ENCODE data around the gene ECHDC3. TPM values are rescaled to one million over a fixed set of nuclear protein-coding genes. Genes with fewer than 3 reads are reported as not detected.
"Not testable (repeated sequence)": the region's sequence is repeated elsewhere in the genome, so short reads cannot be mapped to it uniquely, and the experiment has no call there.

ECHDC3 gene
- total RNA-seq, 5 donors from 2014 or later (not counting 1 experiment from before 2014, with no cell fraction given) = 0.62 to 2.7 (median 1.5) TPM

GRCh38 chr10:11730779-11731178, 11.4 kb upstream of the ECHDC3 start:
- Histone ChIP-seq H3K9me3 (no peaks in the 10 kb centered on the region), H3K36me3 (ENCODE audit: control insufficient read depth in 2 of 2, extremely low read depth in 1 of 2, insufficient read depth in 1 of 2, low read length in 1 of 2) (no peaks in the 10 kb centered on the region), H3K4me1 (ENCODE audit: control insufficient read depth in 1 of 2, extremely low read depth in 1 of 2, insufficient read depth in 2 of 2, low read length in 2 of 2) (no peaks in the 10 kb centered on the region), H3K27me3 (replicated peaks in 1 of 2; ENCODE audit: control insufficient read depth in 2 of 2, extremely low read depth in 1 of 2, insufficient read depth in 2 of 2, low read length in 1 of 2) (peaks cover 0 to 6% of the 10 kb centered on the region in 2 experiments), H3K4me3 (ENCODE audit: control insufficient read depth in 1 of 2, extremely low read depth in 1 of 2, low read length in 1 of 2) (no peak overlapping the region), H3K27ac (ENCODE audit: low read length) (no peak overlapping the region)
- ChIA-PET POLR2A (no interaction called here), CTCF (interaction anchor here in 1 of 2 donors (0.6 kb wide), 2 partner anchors 25 to 78 kb away, joined by 4 read pairs; no protein-coding TSS in a partner anchor)
- ATAC-seq (replicated peaks in 1 of 4) (no peak), DNase-seq (no peak)
- H3K27me3 Mint-ChIP-seq = no peaks in the 10 kb centered on the region
- no peaks in the 10 kb centered on the region for H3K9me3 Mint-ChIP-seq
- no peak overlapping the region for H3K27ac Mint-ChIP-seq
- no peak overlapping the region for H3K4me3 Mint-ChIP-seq
- no peaks in the 10 kb centered on the region for H3K36me3 Mint-ChIP-seq
- whole genome bisulfite sequencing (ENCODE audit: insufficient coverage) = 88% methylated on average over 5 of the region's 5 CpGs
- no peaks in the 10 kb centered on the region for H3K4me1 Mint-ChIP-seq

GRCh38 chr10:11736767-11737166, 5.4 kb upstream of the ECHDC3 start:
- H3K4me3 ChIP-seq (ENCODE audit: control insufficient read depth in 1 of 2, extremely low read depth in 1 of 2, low read length in 1 of 2); POLR2A ChIA-PET; H3K27ac ChIP-seq (ENCODE audit: low read length); H3K4me1 ChIP-seq (ENCODE audit: control insufficient read depth in 1 of 2, extremely low read depth in 1 of 2, insufficient read depth in 2 of 2, low read length in 2 of 2); H3K9me3 Mint-ChIP-seq; CTCF ChIA-PET; H3K36me3 Mint-ChIP-seq; H3K36me3 ChIP-seq (ENCODE audit: control insufficient read depth in 2 of 2, extremely low read depth in 1 of 2, insufficient read depth in 1 of 2, low read length in 1 of 2); H3K4me1 Mint-ChIP-seq; H3K9me3 ChIP-seq; DNase-seq; ATAC-seq (replicated peaks in 1 of 4); H3K27ac Mint-ChIP-seq; H3K4me3 Mint-ChIP-seq: not testable (repeated sequence)
- WGBS (ENCODE audit: insufficient coverage) = no CpG with 5 or more reads among the region's 15 CpGs
- peaks cover 9 to 37% of the 10 kb centered on the region in 2 donors for H3K27me3 Mint-ChIP-seq
- H3K27me3 ChIP-seq (replicated peaks in 1 of 2; ENCODE audit: control insufficient read depth in 2 of 2, extremely low read depth in 1 of 2, insufficient read depth in 2 of 2, low read length in 1 of 2) = peaks cover 0 to 25% of the 10 kb centered on the region in 2 experiments

GRCh38 chr10:11737258-11738032, 4.7 kb upstream of the ECHDC3 start:
- H3K4me1 Mint-ChIP-seq; H3K27ac ChIP-seq (ENCODE audit: low read length); H3K36me3 ChIP-seq (ENCODE audit: control insufficient read depth in 2 of 2, extremely low read depth in 1 of 2, insufficient read depth in 1 of 2, low read length in 1 of 2); POLR2A ChIA-PET; ATAC-seq (replicated peaks in 1 of 4); DNase-seq; H3K4me3 Mint-ChIP-seq; CTCF ChIA-PET; H3K4me3 ChIP-seq (ENCODE audit: control insufficient read depth in 1 of 2, extremely low read depth in 1 of 2, low read length in 1 of 2); H3K27ac Mint-ChIP-seq; H3K9me3 Mint-ChIP-seq; H3K4me1 ChIP-seq (ENCODE audit: control insufficient read depth in 1 of 2, extremely low read depth in 1 of 2, insufficient read depth in 2 of 2, low read length in 2 of 2); H3K36me3 Mint-ChIP-seq; H3K9me3 ChIP-seq: not testable (repeated sequence)
- peaks cover 0 to 29% of the 10 kb centered on the region in 2 experiments for H3K27me3 ChIP-seq (replicated peaks in 1 of 2; ENCODE audit: control insufficient read depth in 2 of 2, extremely low read depth in 1 of 2, insufficient read depth in 2 of 2, low read length in 1 of 2)
- H3K27me3 Mint-ChIP-seq = peaks cover 9 to 39% of the 10 kb centered on the region in 2 donors
- 77% methylated on average over 12 of the region's 27 CpGs for WGBS (ENCODE audit: insufficient coverage)

- H3K4me1 ChIP-seq (ENCODE audit: control insufficient read depth in 1 of 2, extremely low read depth in 1 of 2, insufficient read depth in 2 of 2, low read length in 2 of 2) = peaks cover 0 to 13% of the 10 kb centered on the region in 2 experiments
- peaks cover 7 to 10% (median 7%) of the 10 kb centered on the region in 3 donors for H3K4me1 Mint-ChIP-seq
- ATAC-seq (replicated peaks in 1 of 4) = no peak
- H3K27me3 ChIP-seq (replicated peaks in 1 of 2; ENCODE audit: control insufficient read depth in 2 of 2, extremely low read depth in 1 of 2, insufficient read depth in 2 of 2, low read length in 1 of 2) = peaks cover 0 to 39% of the 10 kb centered on the region in 2 experiments
- H3K4me3 ChIP-seq (ENCODE audit: control insufficient read depth in 1 of 2, extremely low read depth in 1 of 2, low read length in 1 of 2) = no peak overlapping the region
- no peak overlapping the region for H3K27ac Mint-ChIP-seq
- ChIA-PET CTCF (interaction anchor here in 1 of 2 donors (1.2 kb wide), 1 partner anchor 14 kb away, joined by 3 read pairs; no protein-coding TSS in a partner anchor), POLR2A (no interaction called here)
- peaks cover 9 to 44% of the 10 kb centered on the region in 2 donors for H3K27me3 Mint-ChIP-seq
- H3K9me3 Mint-ChIP-seq = no peaks in the 10 kb centered on the region
- no peaks in the 10 kb centered on the region for H3K36me3 Mint-ChIP-seq
- 96% methylated on average over 9 of the region's 11 CpGs for WGBS (ENCODE audit: insufficient coverage)
- no peak overlapping the region for H3K27ac ChIP-seq (ENCODE audit: low read length)
- peak overlapping the region in 2 of 3 donors; percentile 70 to 74 for H3K4me3 Mint-ChIP-seq
- no peaks in the 10 kb centered on the region for H3K9me3 ChIP-seq
- H3K36me3 ChIP-seq (ENCODE audit: control insufficient read depth in 2 of 2, extremely low read depth in 1 of 2, insufficient read depth in 1 of 2, low read length in 1 of 2) = no peaks in the 10 kb centered on the region
- DNase-seq = no peak
Measured at GRCh38 chr10:11740907-11741306, 1.3 kb upstream of the ECHDC3 start.

GRCh38 chr10:11741608-11742007, 574 bp upstream of the ECHDC3 start:
- peaks cover 9 to 44% of the 10 kb centered on the region in 2 donors for H3K27me3 Mint-ChIP-seq
- POLR2A ChIA-PET = no interaction called here
- no peak overlapping the region for H3K27ac Mint-ChIP-seq
- peak overlapping the region; percentile 51 to 71 for H3K4me3 ChIP-seq (ENCODE audit: control insufficient read depth in 1 of 2, extremely low read depth in 1 of 2, low read length in 1 of 2)
- H3K4me1 Mint-ChIP-seq = peaks cover 7 to 10% (median 7%) of the 10 kb centered on the region in 3 donors
- no peak overlapping the region for H3K27ac ChIP-seq (ENCODE audit: low read length)
- no peaks in the 10 kb centered on the region for H3K36me3 Mint-ChIP-seq
- H3K4me3 Mint-ChIP-seq = peak overlapping the region; percentile 70 to 75 (median 74)
- no peaks in the 10 kb centered on the region for H3K9me3 ChIP-seq
- H3K4me1 ChIP-seq (ENCODE audit: control insufficient read depth in 1 of 2, extremely low read depth in 1 of 2, insufficient read depth in 2 of 2, low read length in 2 of 2) = peaks cover 0 to 13% of the 10 kb centered on the region in 2 experiments
- no peaks in the 10 kb centered on the region for H3K9me3 Mint-ChIP-seq
- ATAC-seq (replicated peaks in 1 of 4) (no peak), DNase-seq (no peak)
- H3K36me3 ChIP-seq (ENCODE audit: control insufficient read depth in 2 of 2, extremely low read depth in 1 of 2, insufficient read depth in 1 of 2, low read length in 1 of 2) = no peaks in the 10 kb centered on the region
- CTCF ChIA-PET = interaction anchor here in 1 of 2 donors (0.6 to 1.2 kb wide), 2 partner anchors 14 to 60 kb away, joined by 3 to 11 read pairs; no protein-coding TSS in a partner anchor
- 77% methylated on average over 14 of the region's 16 CpGs for WGBS (ENCODE audit: insufficient coverage)
- H3K27me3 ChIP-seq (replicated peaks in 1 of 2; ENCODE audit: control insufficient read depth in 2 of 2, extremely low read depth in 1 of 2, insufficient read depth in 2 of 2, low read length in 1 of 2) = peaks cover 0 to 39% of the 10 kb centered on the region in 2 experiments

GRCh38 chr10:11742779-11743298, 657 bp downstream of the ECHDC3 start:
- no peak for DNase-seq
- Mint-ChIP-seq H3K4me3 (peak overlapping the region; percentile 57 to 79 (median 62)), H3K36me3 (no peaks in the 10 kb centered on the region), H3K4me1 (peaks cover 7 to 10% (median 7%) of the 10 kb centered on the region in 3 donors), H3K9me3 (no peaks in the 10 kb centered on the region), H3K27me3 (peaks cover 7 to 39% of the 10 kb centered on the region in 2 donors), H3K27ac (no peak overlapping the region)
- Histone ChIP-seq H3K27me3 (replicated peaks in 1 of 2; ENCODE audit: control insufficient read depth in 2 of 2, extremely low read depth in 1 of 2, insufficient read depth in 2 of 2, low read length in 1 of 2) (peaks cover 0 to 35% of the 10 kb centered on the region in 2 experiments), H3K4me3 (ENCODE audit: control insufficient read depth in 1 of 2, extremely low read depth in 1 of 2, low read length in 1 of 2) (peak overlapping the region in 1 of 2 donors; percentile 15), H3K27ac (ENCODE audit: low read length) (no peak overlapping the region), H3K9me3 (no peaks in the 10 kb centered on the region), H3K36me3 (ENCODE audit: control insufficient read depth in 2 of 2, extremely low read depth in 1 of 2, insufficient read depth in 1 of 2, low read length in 1 of 2) (no peaks in the 10 kb centered on the region), H3K4me1 (ENCODE audit: control insufficient read depth in 1 of 2, extremely low read depth in 1 of 2, insufficient read depth in 2 of 2, low read length in 2 of 2) (peaks cover 0 to 13% of the 10 kb centered on the region in 2 experiments)
- 60% methylated on average over 29 of the region's 31 CpGs for WGBS (ENCODE audit: insufficient coverage)
- no peak for ATAC-seq (replicated peaks in 1 of 4)
- ChIA-PET CTCF (no interaction called here), POLR2A (no interaction called here)
